GM19372 (cell line): ENCODE data around the gene PCSK9.
A peak's percentile ranks its signal among the peaks of the same experiment; 100 is the strongest.

Experiments
- ATAC-seq: cut with Tn5 transposase; IDR thresholded peaks from one replicate; pipeline ENCODE4 v1.9.1; 2021; ENCODE audit warnings: mild to moderate bottlenecking, low read depth, moderate library complexity; ENCODE audit not compliant: unreplicated experiment

Gene PCSK9

GRCh38 chr1:55039342-55040082 is at the start of gene PCSK9:
TSS of gene PCSK9 (plus strand) at chr1:55039548. CDS start at chr1:55039838, 290 bp downstream.
- ATAC-seq, result no peak

- no peak for ATAC-seq
Observed at GRCh38 chr1:54989968-54990810, 49.2 kb upstream of the PCSK9 start.

DNA sequence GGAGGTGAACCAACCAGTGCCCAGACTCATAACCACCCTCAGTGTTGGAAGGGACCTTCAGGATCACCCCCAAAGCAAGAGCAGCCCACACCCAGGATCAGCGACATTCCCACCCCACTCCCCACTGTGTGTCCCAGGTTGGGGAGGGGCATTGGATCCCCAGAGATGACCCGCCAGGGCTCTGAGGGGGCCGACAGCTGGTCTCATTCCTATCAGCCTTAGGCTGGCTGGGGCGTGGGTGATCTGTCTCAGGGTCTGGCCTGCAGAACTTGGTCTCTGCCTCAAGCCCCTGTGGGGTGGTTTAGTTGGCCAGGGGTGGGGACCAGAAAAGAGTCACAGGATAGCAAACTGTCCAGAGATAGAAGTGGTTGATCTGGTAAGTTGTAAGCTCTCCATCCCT is 48.4 kb upstream of the PCSK9 start:
- ATAC-seq, result no peak

DNA sequence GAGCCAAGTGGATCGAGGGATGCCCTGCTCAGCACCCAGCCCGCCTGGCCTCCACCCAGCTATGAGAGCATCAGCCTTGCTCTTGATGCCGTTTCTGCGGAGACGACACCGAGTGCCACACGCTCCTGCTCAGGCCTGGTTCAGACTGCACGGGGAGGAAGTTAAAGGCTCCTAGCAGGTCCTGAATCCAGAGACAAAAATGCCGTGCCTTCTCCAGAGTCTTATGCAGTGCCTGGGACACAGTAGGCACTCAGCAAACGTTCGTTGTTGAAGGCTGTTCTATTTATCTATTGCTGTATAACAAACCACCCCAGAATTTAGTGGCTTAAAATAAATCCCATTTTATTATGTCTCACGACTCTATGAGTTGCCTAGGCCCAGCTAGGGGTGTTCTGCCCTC is 47.4 kb upstream of the PCSK9 start:
- ATAC-seq, result no peak

DNA sequence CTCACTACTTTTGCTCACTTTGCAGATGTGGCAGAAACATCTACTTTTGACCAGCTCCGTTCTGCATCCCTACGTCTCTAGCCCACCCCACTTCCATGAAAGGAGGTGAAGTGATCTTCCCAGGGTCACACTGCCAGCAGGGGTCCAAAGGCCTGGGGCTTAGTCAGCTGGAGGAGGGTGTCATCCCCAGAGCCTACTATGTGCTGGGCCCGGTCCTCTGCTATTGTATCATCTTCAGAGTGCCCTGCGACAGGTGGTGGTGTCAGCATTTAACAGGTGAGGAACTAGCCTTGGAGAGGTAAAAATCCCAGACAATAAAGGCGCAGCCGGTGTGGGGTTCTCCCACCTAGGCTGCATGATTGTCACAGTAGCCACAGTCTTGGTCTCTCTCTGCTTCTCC is 46.2 kb upstream of the PCSK9 start:
- ATAC-seq, result no peak

DNA sequence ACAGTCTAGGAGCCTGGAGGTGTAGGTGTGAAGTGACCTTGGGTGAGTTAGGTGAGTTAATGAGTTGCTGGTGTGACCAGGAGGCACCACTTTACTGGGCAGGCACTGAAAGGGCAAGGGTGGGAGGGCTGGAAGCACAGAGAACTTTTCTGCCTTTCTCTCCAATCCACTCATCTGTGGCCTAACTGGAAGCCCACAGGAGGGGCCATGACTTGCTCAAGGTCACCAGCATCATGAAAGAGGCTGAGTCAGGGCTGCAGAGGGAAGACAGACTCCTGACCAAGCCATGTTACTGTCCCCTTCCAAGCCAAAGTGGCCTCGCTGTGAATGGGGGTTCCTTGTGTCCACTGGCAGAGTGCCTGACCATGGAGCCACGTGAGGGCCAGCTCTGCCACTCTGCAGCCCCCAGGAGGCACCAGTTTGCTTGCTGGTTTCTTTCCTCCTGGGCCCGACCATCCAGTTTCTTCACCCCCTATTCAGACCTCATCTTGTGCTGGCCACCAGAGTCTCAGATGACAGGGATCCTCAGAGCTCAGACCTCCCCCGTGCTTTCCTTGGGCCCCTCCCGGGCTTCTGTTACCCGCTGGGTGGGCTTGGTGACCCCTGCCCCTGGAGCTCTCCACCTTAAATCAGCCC is 44.9 kb upstream of the PCSK9 start:
- no peak for ATAC-seq

DNA sequence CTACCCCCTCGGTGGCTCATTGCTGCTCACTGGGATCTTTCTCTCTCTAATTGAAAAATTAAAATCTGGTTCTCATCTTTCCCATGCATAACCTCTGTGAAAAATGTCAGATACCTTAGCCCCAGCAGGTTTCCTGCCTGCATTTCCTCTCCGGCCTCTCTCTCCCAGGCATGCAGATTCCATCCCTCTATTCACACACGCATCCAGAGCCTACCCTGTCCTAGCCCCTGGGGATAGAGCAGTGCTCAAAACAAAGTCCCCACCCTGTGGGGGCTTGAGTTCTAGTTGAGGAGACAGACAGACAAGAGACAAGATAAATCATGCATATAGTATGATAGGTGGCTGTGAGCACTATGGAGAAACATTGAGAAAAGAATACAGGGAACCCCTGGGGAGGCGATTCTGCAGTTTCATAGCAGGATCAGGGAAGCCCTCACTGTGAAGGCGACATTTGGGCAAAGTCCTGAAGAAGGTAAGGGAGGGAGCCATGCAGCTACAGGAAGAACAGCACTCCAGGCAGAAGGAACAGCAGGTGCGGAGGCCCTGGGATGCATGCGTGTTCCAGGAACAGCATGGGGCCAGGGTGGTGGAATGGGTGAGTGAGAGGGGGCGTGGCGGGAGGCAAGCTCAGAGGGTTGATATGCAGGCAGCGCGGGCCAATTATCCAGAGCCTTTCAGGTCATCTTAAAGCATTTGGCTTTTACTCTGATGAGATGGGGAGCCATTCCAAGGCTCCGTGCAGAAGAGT is 44.2 kb upstream of the PCSK9 start:
- ATAC-seq, result no peak

- ATAC-seq, result no peak
Observed at GRCh38 chr1:54995835-54996234, 43.5 kb upstream of the PCSK9 start.

- peak; percentile 68 for ATAC-seq
Observed at GRCh38 chr1:54996359-54996868, 42.9 kb upstream of the PCSK9 start.

GRCh38 chr1:54996869-54997710 is 42.3 kb upstream of the PCSK9 start:
- ATAC-seq, result no peak

- no peak for ATAC-seq
Observed at GRCh38 chr1:54997711-54997986, 41.7 kb upstream of the PCSK9 start.

DNA sequence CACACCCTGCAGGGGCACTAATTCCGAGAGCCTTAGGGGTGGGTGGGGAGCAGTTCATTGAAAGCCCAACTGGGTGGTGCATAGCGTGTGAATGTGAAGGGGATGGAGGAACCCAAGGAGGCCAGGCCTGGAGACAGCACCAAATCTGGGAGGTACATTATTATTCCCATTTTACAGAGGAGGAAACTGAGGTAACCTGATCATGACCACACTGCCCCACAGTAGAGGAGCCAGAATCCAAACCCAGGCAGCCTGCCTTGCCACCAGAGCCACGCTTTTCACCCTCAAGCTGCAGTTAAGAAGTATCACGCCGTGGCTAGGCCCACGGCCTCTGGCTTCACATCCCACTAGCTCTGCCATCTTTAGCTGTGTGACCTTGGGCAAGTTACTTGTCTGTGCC is 41.2 kb upstream of the PCSK9 start:
- no peak for ATAC-seq

DNA sequence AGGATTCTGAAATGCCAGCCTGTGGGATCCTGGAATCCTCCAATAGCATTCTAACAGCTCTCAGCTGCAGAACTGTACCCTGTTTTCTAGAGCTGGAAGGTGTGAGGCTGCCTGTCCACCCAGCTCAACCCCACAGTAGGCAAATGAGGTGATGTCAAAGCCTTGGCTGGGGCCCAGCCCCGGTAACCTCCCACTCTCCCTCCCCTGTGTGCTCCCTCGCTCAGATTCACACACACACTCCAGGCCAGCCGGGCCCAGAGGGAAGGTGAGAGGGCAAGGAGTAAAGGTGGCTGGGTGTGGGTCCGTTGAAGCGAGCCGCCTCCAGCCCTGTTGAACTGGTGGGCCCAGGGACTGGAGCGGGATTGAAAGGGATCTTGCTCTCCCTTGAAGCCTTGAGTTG is 40.7 kb upstream of the PCSK9 start, which contains the start of gene BSND:
TSS of gene BSND (plus strand) at position 257 of the 400 bp plus-strand sequence. CDS start 254 bp downstream, outside the sequence.
- ATAC-seq, result peak; percentile 52

DNA sequence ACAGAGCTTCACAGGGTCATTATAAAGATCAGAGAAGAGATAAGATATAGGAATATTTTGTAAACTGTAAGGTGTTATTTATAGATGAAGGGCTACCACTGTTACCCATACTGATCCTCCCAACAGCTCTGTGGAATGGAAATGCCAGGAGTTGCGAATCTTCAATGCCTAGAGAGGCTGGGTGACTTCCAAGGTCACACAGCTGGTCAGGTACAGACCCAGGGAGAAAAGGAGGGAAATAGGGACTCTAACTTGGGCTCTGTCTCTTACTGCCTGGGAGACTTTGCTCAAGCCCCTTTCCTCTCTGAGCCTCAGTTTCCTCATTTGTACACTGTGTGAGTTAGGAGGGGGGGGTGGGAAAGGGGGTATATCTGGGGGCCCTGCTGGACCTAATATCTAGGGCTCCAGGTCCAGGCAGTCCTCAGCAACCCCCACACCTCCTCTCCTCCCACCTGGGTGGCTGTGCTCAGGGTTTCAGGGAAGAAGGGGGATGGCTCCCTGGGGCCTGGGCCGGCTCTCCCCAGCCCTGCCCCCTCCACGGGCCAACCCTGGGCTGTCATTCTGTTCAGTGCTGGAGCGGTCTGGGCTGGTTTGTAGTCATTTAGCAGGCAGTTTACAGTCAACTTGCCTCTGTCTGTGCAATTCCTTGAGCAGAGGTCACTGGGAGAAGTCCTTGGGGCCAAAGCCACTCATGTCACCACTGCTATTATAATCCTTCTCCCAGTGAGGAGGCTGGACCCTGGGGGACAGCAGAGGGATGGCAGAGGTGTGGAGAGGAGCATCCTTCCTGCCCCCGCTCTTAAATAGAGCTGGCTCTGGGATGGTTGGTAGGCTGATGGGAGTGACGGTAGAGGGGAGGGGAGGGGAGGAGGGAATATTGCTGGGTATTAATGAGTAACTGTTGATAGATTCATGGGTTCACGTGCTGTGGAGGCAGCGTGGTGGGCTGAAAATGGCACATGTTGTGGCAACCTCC is 39.0 kb upstream of the PCSK9 start:
- ATAC-seq, result no peak

GRCh38 chr1:55001311-55001710 is 38.0 kb upstream of the PCSK9 start:
- ATAC-seq, result no peak

DNA sequence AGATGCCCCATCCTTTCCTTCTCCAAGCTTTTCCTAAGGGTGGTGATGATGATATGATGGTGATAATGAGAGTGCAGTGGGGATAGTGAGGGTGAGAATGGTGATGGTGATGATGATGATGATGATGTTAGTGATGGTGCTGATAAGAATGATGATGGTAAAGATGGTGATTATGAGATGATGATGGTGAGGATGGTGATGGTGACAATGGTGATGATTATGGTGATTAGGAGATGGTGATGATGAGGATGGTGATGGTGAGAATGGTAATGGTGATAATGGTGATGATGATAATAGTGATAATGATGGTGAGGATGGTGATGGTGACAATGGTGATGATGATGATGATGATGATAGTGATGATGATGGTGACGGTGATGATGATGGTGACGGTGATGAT is 36.7 kb upstream of the PCSK9 start:
- no peak for ATAC-seq

DNA sequence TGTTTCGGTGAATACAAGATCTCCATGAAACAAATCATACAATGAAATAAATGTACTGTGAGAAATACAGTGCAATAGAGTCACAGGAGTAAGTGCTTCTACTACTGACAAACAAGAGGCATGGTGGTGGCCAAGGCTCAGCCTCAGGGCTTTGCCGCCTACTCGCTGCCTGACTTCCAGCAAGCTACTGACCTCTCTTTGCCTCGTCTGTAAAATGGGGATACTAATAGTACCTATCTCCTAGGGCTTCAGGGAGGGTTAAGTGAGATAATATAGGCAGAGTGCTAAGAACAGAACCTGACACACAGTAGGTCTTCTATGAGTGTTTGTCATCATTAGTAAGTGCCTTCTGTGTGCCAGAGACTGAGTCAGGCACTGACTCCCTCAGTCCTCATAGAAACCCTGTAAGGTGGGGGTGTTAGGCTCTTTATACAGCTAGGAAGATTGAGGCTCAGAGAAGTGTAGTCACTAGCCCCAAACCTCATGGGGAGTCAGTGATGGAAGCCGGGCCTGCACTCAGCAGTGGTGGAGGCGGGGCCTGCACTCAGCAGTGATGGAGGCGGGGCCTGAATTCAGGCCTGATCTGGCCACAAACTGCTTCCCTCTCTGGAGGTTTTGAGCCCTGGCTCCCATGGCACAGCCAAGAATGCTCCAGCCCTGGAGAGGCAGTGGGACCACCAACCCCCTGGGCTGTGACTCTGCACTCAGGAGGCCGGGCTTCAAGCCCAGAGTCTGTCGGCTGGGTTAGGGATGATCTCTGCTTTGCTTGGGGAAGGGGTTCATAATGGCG is 33.8 kb upstream of the PCSK9 start:
- ATAC-seq, result no peak

DNA sequence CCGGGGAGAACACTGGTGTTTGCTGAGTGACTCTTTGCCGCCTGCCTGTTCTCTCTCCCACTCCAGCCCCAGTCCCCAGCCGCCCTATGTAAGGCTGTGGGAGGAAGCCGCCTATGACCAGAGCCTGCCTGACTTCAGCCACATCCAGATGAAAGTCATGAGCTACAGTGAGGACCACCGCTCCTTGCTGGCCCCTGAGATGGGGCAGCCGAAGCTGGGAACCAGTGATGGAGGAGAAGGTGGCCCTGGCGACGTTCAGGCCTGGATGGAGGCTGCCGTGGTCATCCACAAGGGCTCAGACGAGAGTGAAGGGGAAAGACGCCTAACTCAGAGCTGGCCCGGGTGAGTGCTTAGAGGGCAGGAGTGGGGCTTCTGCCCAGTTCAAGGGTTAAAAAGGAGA is 32.4 kb upstream of the PCSK9 start:
- ATAC-seq, result no peak
